Nephron progenitor cell (in vitro differentiated cells): Measurements from ENCODE around the gene RMDN2.

Experiments
- DNase-seq: peaks from one replicate; pipeline ENCODE4 v3.0.0; 2021
- H3K27ac Mint-ChIP-seq: 2 replicates; pipeline ENCODE4 v1.8.0; 2021; ENCODE audit warnings: mild to moderate bottlenecking, moderate library complexity, mixed read lengths
- H3K27me3 Mint-ChIP-seq: 2 replicates; pipeline ENCODE4 v1.8.0; 2021; ENCODE audit warnings: mild to moderate bottlenecking, low read depth, mixed read lengths; ENCODE audit not compliant: poor library complexity
- H3K36me3 Mint-ChIP-seq: 2 replicates; pipeline ENCODE4 v1.8.0; 2021; ENCODE audit warnings: low read depth, mixed read lengths
- H3K4me1 Mint-ChIP-seq: 2 replicates; pipeline ENCODE4 v1.8.0; 2021; ENCODE audit warnings: mixed read lengths
- H3K4me3 Mint-ChIP-seq: 2 replicates; pipeline ENCODE4 v1.8.0; 2021; ENCODE audit warnings: mild to moderate bottlenecking, moderate library complexity, mixed read lengths
- H3K9me3 Mint-ChIP-seq: 2 replicates; pipeline ENCODE4 v1.8.0; 2021; ENCODE audit warnings: mild to moderate bottlenecking, moderate library complexity, mixed read lengths
- CTCF ChIP-seq: fragments of 200-600 bp; sonication (generic); IDR thresholded peaks from 2 replicates; pipeline ENCODE4 v1.5.0; 2021; ENCODE audit warnings: antibody characterized with exemption

RMDN2 gene, protein sequence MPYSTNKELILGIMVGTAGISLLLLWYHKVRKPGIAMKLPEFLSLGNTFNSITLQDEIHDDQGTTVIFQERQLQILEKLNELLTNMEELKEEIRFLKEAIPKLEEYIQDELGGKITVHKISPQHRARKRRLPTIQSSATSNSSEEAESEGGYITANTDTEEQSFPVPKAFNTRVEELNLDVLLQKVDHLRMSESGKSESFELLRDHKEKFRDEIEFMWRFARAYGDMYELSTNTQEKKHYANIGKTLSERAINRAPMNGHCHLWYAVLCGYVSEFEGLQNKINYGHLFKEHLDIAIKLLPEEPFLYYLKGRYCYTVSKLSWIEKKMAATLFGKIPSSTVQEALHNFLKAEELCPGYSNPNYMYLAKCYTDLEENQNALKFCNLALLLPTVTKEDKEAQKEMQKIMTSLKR

GRCh38 chr2:37925063-37925897, at the start of gene RMDN2:
RMDN2 (plus strand) TSS chr2:37925287; CDS start chr2:37929278, 3,991 bp downstream.
- Mint-ChIP-seq H3K4me3 (peak within 1 kb of the TSS; percentile 92), H3K27ac (peak within 1 kb of the TSS; percentile 95), H3K4me1 (peaks cover 6% of the 10 kb centered on the region), H3K27me3 (peaks cover 10% of the 10 kb centered on the region), H3K9me3 (no peaks in the 10 kb centered on the region), H3K36me3 (no peaks in the 10 kb centered on the region)
- no peak for TF ChIP-seq CTCF
- DNase-seq: peak; percentile 96

DNA sequence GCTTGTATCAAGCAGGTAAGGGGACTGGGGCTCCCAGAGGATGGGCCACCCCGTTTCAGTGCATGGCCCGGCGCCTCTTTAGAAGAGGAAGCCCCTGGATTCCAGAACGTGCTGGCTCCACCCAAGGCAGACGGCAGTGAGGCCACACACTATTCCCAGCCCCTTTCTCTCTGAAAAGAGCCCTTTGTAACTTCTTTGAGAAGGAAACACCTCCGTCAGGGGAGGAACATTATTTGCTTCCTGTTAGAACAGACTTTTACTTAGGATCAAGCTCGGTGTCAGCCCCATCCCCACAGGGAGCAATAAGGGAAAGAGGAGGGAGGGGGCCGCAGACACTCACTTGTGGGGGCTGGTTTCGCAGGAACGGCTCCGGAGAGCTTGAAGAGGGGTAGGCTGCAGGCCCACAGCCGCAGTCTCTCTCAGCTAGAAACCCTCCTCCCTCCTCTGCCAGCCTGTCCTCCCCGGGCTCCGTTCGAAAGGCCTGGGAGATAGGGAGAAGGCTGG, 49.6 kb upstream of the RMDN2 start:
- DNase-seq: peak; percentile 34
- no peak for TF ChIP-seq CTCF
- H3K9me3 Mint-ChIP-seq: no peaks in the 10 kb centered on the region
- H3K4me1 Mint-ChIP-seq: peaks cover 49% of the 10 kb centered on the region
- peaks cover 12% of the 10 kb centered on the region for H3K27me3 Mint-ChIP-seq
- H3K36me3 Mint-ChIP-seq: no peaks in the 10 kb centered on the region
- H3K4me3 Mint-ChIP-seq: peak overlapping the region; percentile 51
- H3K27ac Mint-ChIP-seq: no peak overlapping the region

- Mint-ChIP-seq H3K9me3 (no peaks in the 10 kb centered on the region), H3K27ac (no peak overlapping the region), H3K27me3 (peaks cover 12% of the 10 kb centered on the region), H3K4me3 (no peak overlapping the region), H3K4me1 (peaks cover 49% of the 10 kb centered on the region), H3K36me3 (no peaks in the 10 kb centered on the region)
- no peak for DNase-seq
- no peak for TF ChIP-seq CTCF
Observed at GRCh38 chr2:37876227-37876626, 48.9 kb upstream of the RMDN2 start.

DNA sequence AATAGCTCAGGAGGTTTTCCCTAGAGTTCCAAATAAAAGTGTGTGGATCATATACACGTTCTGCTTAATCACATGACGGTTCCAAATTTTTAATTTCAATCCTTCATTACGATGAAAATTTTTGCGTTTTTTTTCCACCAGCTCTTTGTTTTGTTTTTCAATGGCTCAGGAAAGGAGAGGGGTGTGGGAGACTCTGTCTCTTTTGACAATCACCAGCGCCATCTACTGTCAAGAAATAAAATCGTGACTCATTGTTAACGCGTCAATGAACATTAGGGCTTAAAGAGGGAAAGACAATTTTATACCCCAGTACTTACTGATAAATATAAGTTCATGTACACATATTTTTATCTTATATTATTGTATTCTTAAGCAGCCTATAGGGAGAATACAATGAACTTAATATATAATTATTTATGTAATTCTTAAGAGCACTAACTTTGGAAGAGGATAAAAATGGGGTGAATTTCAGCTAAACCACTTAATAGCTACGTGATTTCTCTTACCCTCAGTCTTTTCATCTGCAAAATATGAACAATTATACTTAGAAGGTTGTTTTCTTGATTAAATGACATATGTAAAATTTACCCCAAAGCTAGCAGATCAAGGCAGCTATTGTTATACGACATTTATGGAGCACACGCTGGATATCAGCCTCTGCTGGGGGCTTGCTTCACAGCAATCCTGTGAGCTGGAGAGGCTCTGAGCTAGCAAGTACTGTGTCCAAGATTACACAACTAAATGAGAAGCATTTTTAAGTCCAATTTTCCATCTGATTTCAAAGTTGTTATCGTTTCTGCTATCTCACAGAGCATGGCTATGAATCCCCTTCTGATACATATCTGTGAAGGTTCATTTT, 47.4 kb upstream of the RMDN2 start:
- H3K27me3 Mint-ChIP-seq: peaks cover 12% of the 10 kb centered on the region
- H3K9me3 Mint-ChIP-seq: no peaks in the 10 kb centered on the region
- no peak overlapping the region for H3K27ac Mint-ChIP-seq
- DNase-seq: peak; percentile 29
- H3K4me1 Mint-ChIP-seq: peaks cover 48% of the 10 kb centered on the region
- peak; percentile 83 for TF ChIP-seq CTCF
- peak overlapping the region; percentile 19 for H3K4me3 Mint-ChIP-seq
- no peaks in the 10 kb centered on the region for H3K36me3 Mint-ChIP-seq

DNA sequence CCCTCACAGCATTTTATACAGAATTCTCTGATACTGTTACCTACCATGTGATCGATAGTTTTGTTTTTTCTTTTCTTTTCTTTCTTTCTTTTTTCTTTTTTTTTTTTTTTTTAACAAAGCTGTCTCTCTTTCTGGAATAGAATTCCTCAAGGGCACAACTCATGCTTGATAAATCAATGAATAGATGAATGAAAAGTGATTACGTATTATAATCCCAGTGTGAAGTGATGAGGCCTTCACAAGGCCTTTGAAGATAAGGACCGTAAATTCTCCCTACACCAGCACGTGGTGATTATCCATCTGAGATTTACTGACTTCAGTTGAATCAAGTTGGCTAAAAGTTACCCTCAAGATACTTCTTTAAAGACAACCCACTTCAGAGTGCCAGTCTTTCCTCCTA, 46.6 kb upstream of the RMDN2 start:
- DNase-seq: no peak
- peaks cover 12% of the 10 kb centered on the region for H3K27me3 Mint-ChIP-seq
- peaks cover 39% of the 10 kb centered on the region for H3K4me1 Mint-ChIP-seq
- no peak for TF ChIP-seq CTCF
- H3K27ac Mint-ChIP-seq: no peak overlapping the region
- H3K36me3 Mint-ChIP-seq: no peaks in the 10 kb centered on the region
- H3K4me3 Mint-ChIP-seq: no peak overlapping the region
- no peaks in the 10 kb centered on the region for H3K9me3 Mint-ChIP-seq
